ENCODE results near the gene CCDC174.
A peak's percentile ranks its signal among the peaks of the same experiment; 100 is the strongest.
"Not testable (repeated sequence)": the region's sequence is repeated elsewhere in the genome, so short reads cannot be mapped to it uniquely, and the experiment has no call there.

The CCDC174 gene

GRCh38 chr3:14651440-14652251 is at the start of gene CCDC174:
CCDC174 (plus strand) TSS chr3:14651762; CDS start chr3:14651837, 75 bp downstream.
- peak; percentile 85 for DNase-seq (ENCODE audit: low spot score)

- DNase-seq (ENCODE audit: low spot score), result peak; percentile 54
These were observed 49.4 kb upstream of the CCDC174 start for GRCh38 chr3:14602006-14602803.

- DNase-seq (ENCODE audit: low spot score), result peak; percentile 60
These were observed 48.5 kb upstream of the CCDC174 start for GRCh38 chr3:14602804-14603644.

- DNase-seq (ENCODE audit: low spot score), result no peak
These were observed 46.5 kb upstream of the CCDC174 start for GRCh38 chr3:14605067-14605466.

GRCh38 chr3:14605744-14606143 is 45.8 kb upstream of the CCDC174 start:
- no peak for DNase-seq (ENCODE audit: low spot score)

DNA sequence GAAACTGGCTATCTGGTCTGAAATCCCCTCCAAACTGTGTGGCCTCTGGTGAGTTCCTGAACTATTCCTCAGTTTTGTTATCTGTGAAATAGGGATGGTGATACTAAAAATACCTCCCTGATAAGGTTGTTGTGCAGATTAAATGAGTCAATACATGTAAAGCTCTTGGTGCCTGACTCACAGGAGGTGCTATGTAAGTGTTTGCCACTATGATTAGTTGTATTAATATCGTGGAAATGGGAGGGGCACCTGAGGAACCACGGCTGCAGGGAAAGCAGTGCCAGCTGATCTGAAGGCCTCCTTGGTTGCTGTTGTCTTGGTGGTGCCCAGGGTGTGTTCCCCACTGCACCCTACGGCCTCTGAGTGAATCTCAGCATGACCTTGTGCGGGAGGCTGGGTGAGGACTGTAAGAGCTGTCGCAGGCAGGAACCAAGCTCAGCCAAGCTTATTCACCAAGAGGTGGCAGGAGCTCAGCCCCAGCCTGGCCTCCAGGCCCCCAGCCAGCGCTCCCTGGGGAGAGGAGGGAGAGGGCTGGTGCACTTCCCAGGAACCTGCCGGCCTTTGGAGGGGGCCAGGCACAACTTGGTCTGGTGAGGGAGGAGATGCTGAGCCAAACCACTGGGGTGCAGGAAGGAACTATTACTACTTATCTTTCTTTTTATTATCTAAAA is 44.8 kb upstream of the CCDC174 start:
- DNase-seq (ENCODE audit: low spot score), result no peak

- DNase-seq (ENCODE audit: low spot score), result no peak
These were observed 43.3 kb upstream of the CCDC174 start for GRCh38 chr3:14608298-14608697.

- DNase-seq (ENCODE audit: low spot score), result not testable (repeated sequence)
These were observed 42.5 kb upstream of the CCDC174 start for GRCh38 chr3:14609058-14609457.

GRCh38 chr3:14609506-14609905 is 42.1 kb upstream of the CCDC174 start:
- DNase-seq (ENCODE audit: low spot score), result no peak

GRCh38 chr3:14609941-14610340 is 41.6 kb upstream of the CCDC174 start:
- no peak for DNase-seq (ENCODE audit: low spot score)

DNA sequence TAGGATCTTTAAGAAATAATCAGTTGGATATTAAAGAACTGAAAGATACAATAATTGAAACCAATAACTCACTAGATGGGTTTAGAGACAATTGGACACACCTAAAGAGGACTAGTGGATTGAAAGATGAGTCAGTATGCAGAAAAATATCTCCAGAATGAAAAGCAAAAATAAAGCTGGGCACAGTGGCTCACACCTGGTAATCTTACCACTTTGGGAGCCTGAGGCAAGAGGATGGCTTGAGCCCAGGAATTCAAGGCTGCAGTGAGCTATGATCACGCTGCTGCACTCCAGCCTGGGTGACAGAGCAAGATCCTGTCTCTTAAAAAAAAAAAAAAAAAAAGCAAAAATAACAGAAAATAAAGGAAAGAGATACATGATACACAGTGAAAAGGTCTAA is 37.4 kb upstream of the CCDC174 start:
- DNase-seq (ENCODE audit: low spot score), result no peak

GRCh38 chr3:14614862-14615261 is 36.7 kb upstream of the CCDC174 start:
- no peak for DNase-seq (ENCODE audit: low spot score)

- no peak for DNase-seq (ENCODE audit: low spot score)
These were observed 34.7 kb upstream of the CCDC174 start for GRCh38 chr3:14616606-14617507.

GRCh38 chr3:14617508-14618023 is 34.0 kb upstream of the CCDC174 start:
- no peak for DNase-seq (ENCODE audit: low spot score)

- no peak for DNase-seq (ENCODE audit: low spot score)
These were observed 32.0 kb upstream of the CCDC174 start for GRCh38 chr3:14619605-14620004.

DNA sequence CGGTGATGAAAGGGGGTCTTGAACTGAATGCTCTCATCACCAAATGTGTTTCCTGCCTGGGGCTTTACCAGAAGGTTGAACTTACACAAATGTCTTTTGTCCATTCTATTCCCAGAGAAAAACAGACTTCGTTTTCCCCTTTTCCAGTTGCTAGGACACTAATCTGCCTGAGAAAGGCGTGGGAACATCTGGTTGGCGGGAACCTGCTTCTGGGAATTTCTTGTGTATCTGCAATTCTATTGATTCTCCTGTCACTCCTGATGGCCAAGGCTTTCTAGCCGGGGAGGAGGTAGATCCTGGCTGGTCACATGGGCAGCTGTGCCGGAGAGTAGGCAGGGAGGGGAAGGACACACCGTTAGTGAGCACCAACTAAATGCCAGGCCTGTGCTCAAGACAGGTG is 31.1 kb upstream of the CCDC174 start:
- DNase-seq (ENCODE audit: low spot score), result no peak

DNA sequence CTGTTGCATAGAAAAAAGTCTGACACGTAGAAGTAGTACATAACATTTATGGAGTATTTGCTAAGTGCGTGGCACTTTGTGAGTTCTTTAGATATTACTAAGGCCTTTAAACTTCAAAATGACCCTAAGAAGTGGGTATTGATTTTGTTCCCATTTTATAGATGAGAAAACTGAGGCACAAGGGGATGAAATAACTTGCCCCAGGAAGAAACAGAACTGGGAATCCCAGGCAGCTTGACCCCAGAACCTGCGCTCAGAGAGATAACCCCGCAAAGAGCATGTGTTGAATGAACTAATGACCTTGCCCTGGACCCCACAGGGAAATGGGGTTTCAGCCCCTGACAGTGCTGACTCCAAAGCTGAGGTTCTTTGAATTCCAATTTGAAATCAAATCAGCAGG is 30.5 kb upstream of the CCDC174 start:
- DNase-seq (ENCODE audit: low spot score), result no peak

DNA sequence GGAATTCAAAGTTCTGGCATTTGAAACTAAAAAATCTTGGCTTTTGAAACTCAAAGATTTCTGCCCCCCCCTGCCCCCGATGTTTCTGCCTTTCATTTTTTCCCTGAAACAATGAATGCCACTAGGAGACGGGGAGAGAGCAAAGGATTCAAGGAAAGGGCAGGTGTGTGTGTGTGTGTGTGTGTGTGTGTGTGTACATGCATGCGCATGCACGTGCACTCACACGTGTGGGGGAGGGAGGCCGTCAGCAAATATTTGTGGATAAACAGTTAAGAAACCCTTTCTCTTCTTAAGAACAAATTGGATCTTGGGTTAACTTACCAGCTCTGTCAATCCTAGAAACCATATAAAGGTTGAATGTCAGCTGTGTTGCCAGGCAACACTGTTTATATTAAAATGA is 29.2 kb upstream of the CCDC174 start:
- no peak for DNase-seq (ENCODE audit: low spot score)

GRCh38 chr3:14623569-14624051 is 28.0 kb upstream of the CCDC174 start:
- DNase-seq (ENCODE audit: low spot score), result no peak

DNA sequence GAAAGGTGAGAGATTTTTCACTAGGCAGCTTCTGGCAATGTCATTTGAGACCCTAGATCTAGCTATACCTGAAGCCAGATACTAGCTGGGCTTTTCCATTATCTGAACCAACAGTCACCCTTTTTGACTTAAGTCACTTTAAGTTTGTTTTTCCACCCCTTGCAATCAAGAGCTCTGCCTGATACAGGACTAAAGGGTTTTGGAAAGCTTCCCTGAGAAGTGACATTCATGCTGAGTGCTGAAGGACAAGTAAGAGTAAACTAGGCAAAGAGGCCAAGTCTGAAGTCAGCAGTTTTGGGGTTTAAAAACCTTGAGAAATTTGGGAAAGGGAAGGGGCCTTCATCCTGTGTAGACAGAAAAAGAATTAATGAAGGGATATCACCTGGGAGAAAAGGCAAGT is 27.1 kb upstream of the CCDC174 start:
- DNase-seq (ENCODE audit: low spot score), result no peak
